NCI-H748 (cell line): ENCODE measurements around the gene RYK.
A peak's percentile ranks its signal among the peaks of the same experiment; 100 is the strongest.
"Not testable (repeated sequence)": the region's sequence is repeated elsewhere in the genome, so short reads cannot be mapped to it uniquely, and the experiment has no call there.

Experiments used
- DNase-seq: peaks from one replicate; lab custom pipeline; 2025; ENCODE audit not compliant: unreplicated experiment; lab: John Stamatoyannopoulos, UW

Gene RYK

GRCh38 chr3:134255404-134255803 is 4.7 kb upstream of the RYK start:
- no peak for DNase-seq

GRCh38 chr3:134253475-134254226 is 3.0 kb upstream of the RYK start:
- DNase-seq = no peak

- peak; percentile 20 for DNase-seq
Measured at GRCh38 chr3:134252766-134253165, 2.1 kb upstream of the RYK start.

- DNase-seq = no peak
Measured at GRCh38 chr3:134251731-134252391, 1.2 kb upstream of the RYK start.

GRCh38 chr3:134249935-134250716 is 533 bp downstream of the RYK start:
- DNase-seq = peak; percentile 55

- DNase-seq = no peak
Measured at GRCh38 chr3:134249296-134249841, 1.3 kb downstream of the RYK start.

GRCh38 chr3:134244921-134245320 is 5.7 kb downstream of the RYK start:
- DNase-seq = no peak

GRCh38 chr3:134242649-134243617 is 7.7 kb downstream of the RYK start:
- DNase-seq = no peak

GRCh38 chr3:134239538-134239937 is 11.1 kb downstream of the RYK start:
- DNase-seq = no peak

- DNase-seq = peak; percentile 40
Measured at GRCh38 chr3:134237454-134238145, 13.1 kb downstream of the RYK start.

GRCh38 chr3:134236505-134237170 is 14.0 kb downstream of the RYK start:
- no peak for DNase-seq

- DNase-seq = no peak
Measured at GRCh38 chr3:134235577-134236076, 15.0 kb downstream of the RYK start.

GRCh38 chr3:134232951-134233350 is 17.7 kb downstream of the RYK start:
- DNase-seq = no peak

GRCh38 chr3:134232151-134232550 is 18.5 kb downstream of the RYK start:
- no peak for DNase-seq

GRCh38 chr3:134231131-134231530 is 19.5 kb downstream of the RYK start:
- no peak for DNase-seq

GRCh38 chr3:134229038-134229437 is 21.6 kb downstream of the RYK start:
- DNase-seq = no peak

- no peak for DNase-seq
Measured at GRCh38 chr3:134228479-134228878, 22.2 kb downstream of the RYK start.

GRCh38 chr3:134228035-134228434 is 22.6 kb downstream of the RYK start:
- DNase-seq = no peak

- DNase-seq = not testable (repeated sequence)
Measured at GRCh38 chr3:134224796-134225156, 25.9 kb downstream of the RYK start.
